HG03571 (cell line): Measurements from ENCODE around the gene EEF1A2.

Experiments
- ATAC-seq: cut with Tn5 transposase; IDR thresholded peaks from one replicate; pipeline ENCODE4 v1.9.1; 2021; ENCODE audit not compliant: unreplicated experiment

EEF1A2 gene

DNA sequence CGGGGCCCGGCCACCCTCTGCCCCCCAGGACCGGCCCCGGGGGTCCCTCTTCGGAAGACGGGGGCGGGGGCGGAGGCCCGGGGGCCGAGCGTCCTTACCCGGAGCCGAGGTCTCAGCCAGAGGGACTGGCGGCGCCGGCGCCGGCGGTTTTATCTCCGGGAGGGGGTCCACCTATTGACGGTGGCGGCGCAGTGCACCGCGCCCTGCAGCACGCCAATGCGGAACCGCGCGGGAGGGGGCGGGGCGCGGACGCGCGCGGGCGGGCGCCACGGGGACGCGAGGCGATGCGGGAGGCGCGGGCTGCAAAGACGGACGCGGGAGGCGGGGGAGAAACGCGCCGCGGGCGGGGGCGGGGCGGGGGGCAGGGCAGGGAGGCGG lies at the start of gene EEF1A2:
Gene EEF1A2, minus strand, starts transcription at position 124 of the 378 bp plus-strand sequence. CDS start 1,320 bp downstream, outside the sequence.
- ATAC-seq: no peak

DNA sequence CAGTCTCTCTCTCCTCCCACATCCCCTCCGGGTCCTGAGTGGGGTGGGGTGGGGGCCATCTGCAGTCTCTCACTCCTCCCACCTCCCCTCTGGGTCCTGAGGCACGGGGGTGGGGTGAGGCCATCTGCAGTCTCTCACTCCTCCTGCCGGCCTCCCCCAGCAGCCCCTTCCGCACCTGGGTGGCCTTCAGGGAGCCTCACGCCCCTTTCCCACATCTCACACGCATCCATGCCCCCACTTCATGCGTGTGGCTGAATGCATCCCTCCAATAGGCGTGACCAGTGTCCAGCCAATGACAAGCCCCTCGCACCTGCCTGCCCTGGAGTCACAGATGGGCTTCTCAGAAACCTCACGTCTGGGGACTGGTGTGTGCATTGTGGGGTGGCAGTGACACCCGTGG lies 49.7 kb upstream of the EEF1A2 start:
- no peak for ATAC-seq

GRCh38 chr20:63547725-63548480 lies 49.0 kb upstream of the EEF1A2 start, which contains the start of gene SRMS:
TSS of gene SRMS (minus strand) at chr20:63547749. CDS start at chr20:63547463, 286 bp downstream.
- ATAC-seq: no peak

GRCh38 chr20:63546956-63547724 lies 48.3 kb upstream of the EEF1A2 start:
- ATAC-seq: no peak

DNA sequence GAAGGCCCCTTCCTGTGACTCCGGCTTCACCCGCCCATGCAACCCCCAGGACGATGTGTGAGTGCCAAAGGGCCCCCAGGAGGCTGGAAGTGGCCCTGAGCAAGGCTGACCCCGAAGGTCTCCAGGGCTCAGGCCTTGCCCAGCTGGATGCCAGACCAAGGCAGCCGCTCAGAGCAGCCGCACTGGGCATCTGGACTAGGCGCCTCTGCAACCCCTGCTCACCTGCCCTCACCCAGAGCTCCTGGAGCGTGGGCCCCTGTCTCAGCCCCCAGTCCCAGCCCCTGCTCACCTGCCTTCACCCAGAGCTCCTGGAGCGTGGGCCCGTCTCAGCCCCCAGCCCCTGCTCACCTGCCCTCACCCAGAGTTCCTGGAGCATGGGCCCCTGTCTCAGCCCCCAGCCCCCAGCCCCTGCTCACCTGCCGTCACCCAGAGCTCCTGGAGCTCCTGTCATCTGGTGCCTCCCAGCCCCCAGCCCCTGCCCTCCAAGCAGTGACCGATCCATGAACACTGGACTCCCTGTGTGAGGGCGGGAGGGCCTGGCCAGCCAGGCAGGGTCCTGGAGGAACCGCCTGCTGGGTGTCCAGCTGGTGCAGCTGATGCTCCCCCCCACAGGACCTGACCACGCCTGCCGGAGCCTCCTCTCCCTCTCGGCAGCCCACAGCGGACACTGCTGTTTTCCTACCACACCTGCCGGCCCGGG lies 47.5 kb upstream of the EEF1A2 start:
- no peak for ATAC-seq

GRCh38 chr20:63545814-63546213 lies 46.9 kb upstream of the EEF1A2 start:
- ATAC-seq: no peak

DNA sequence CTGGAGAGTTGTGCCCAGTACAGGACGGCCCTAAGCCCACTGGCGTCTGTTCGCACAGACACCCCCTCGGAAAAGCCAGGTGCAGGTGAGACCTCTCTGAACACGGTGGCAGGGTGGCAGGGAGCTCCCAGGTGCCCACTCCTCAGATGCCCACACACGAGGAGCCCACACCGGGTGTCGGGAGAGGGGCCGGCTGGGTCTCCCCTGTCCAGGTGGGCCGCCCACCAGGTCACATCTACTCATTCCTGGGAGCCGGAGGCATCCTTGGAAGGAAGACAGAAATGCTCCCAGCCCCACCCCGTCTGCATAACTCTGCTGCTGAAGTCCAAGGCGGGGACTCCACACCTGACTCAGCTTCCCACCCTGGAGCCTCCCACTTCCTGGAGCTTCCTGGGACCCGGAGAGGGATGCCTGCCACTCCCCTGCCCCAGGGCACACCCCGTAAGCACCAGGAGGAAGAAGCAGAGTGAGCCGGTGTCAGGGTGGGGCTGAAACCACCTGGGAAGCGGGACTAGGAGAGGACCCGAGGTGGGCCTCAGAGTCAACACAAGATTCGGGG lies 46.2 kb upstream of the EEF1A2 start:
- no peak for ATAC-seq

GRCh38 chr20:63544241-63544957 lies 45.5 kb upstream of the EEF1A2 start:
- ATAC-seq: no peak

GRCh38 chr20:63543733-63544132 lies 44.9 kb upstream of the EEF1A2 start:
- ATAC-seq: no peak

DNA sequence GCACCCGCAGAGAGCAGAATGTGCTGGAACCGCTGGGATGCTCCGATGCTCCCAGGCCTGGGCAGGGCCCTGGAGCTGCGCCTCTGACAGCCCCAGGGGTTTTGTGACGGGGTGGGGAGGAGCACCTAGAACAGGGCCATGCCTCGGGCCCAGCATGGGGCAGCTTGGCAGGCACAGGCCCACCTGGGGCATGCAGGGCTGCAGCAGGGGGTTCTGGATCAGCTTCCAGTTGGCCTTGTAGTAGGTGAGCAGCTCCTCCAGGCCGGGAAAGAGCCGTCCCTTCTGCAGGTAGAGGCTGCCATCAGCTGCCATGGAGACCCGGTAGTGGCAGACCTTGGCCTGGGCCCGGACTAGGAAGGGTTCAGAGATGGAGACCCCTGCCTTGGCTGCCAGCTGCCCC lies 44.2 kb upstream of the EEF1A2 start:
- ATAC-seq: no peak

- no peak for ATAC-seq
These were observed 43.8 kb upstream of the EEF1A2 start for GRCh38 chr20:63542696-63543095.

DNA sequence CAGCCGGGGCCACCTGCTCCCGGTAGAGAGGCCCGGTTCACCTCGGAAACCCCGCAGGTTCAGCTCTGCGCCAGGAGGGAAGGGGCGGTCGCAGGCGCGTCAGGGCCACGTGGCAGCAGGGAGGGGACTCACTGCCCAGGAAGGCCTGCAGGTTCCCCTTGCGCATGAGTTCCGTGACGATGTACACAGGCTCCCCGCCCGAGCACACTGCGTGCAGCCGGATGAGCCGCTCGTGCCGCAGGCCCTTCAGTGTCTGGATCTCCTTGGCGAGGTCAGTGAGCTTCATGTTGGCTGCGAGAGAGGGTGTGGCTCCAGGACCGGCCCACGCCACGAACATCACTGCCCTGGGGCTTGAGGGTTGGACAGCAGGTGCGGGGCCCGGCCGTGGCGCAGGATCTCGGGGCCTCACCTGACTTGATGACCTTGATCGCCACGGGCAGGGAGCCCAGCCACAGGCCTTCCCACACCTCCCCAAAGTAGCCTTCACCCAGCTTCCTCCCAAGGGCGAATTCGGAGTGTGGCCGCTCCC lies 43.2 kb upstream of the EEF1A2 start:
- ATAC-seq: no peak

GRCh38 chr20:63541371-63541770 lies 42.5 kb upstream of the EEF1A2 start:
- no peak for ATAC-seq

- ATAC-seq: no peak
These were observed 41.7 kb upstream of the EEF1A2 start for GRCh38 chr20:63540417-63541186.

DNA sequence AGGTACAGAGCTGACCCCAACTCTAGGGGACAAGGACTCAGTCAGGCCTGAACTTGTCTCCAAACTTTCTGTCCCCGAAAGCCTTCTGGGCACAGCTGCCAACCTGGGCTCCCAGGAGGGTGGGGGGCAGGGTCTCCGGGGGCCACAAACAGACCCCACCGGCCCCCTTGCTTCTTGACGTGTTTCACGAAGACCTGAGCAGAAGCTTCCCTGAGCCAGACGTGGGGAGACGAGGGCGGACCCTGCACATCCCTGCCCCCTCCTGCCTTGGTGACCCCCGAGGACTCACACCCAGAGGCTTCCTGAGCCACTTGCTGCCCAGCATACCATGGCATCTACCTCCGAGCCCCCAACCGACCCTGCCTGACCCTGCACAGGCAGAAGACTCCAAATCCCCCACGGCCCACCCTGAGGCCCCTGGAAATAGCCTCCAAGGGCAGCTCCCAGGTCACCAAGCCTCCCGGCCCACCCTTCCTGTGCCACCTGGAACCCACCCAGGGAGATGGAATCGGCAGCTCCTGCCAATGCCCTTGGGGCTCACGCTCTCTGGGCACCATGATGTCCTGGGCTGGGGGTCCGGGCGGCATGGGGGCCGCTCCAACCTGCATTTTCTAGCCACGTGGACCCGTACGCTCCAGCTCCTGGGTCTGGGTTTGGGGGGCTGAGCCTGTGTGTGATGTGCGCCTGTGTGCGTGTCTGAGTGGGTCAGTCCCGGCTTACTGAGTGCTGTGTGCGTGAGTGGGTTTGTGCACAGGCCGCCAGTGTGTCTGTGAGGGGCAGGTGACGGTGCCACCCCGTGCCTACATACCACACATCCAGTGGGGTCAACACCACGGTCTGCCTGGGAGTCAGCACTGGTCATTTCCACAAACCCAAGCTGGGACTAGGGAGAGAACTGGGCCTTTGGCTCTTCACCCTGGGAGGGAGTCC lies 40.8 kb upstream of the EEF1A2 start:
- ATAC-seq: no peak

- no peak for ATAC-seq
These were observed 40.2 kb upstream of the EEF1A2 start for GRCh38 chr20:63539092-63539430.

GRCh38 chr20:63538204-63539091 lies 39.6 kb upstream of the EEF1A2 start:
- ATAC-seq: no peak
